HG02623 (cell line): ENCODE data around the gene SHISA4.
"Not testable (repeated sequence)": the region's sequence is repeated elsewhere in the genome, so short reads cannot be mapped to it uniquely, and the experiment has no call there.

Experiments
- ATAC-seq: cut with Tn5 transposase; IDR thresholded peaks from one replicate; pipeline ENCODE4 v1.9.1; 2021; ENCODE audit warnings: moderate library complexity; ENCODE audit not compliant: unreplicated experiment

The SHISA4 gene

DNA sequence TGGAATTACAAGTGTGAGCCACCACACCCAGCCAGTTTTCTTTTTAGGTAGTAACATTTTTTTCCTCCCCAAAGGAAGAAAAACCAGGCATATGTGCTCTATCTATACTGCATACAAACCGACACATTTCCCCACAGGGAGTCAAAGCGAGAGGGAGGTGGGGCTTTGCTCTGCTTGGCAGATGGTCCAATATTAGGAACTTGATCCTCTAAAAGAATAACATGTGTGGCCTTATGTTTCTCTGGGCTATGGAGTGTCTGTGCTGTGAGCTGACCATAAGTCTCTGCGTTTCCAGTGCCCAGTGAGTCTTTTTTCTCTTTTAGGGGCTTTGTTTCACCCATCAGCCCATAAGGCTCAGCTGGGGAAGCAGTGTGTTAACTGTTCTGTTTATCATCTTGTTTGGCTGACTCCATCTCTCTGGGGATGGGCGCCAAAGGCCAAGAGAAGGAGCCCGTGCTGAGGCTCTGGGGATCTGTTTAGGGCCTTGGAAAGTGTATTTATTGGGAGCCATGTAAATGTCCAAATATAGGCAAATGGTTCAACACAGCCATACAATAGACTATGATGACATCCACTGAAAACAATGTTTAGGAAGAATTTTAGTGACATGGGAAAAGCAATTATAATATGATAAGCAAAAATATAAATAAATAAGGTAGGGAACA, 37.4 kb downstream of the SHISA4 start:
- ATAC-seq, result no peak

DNA sequence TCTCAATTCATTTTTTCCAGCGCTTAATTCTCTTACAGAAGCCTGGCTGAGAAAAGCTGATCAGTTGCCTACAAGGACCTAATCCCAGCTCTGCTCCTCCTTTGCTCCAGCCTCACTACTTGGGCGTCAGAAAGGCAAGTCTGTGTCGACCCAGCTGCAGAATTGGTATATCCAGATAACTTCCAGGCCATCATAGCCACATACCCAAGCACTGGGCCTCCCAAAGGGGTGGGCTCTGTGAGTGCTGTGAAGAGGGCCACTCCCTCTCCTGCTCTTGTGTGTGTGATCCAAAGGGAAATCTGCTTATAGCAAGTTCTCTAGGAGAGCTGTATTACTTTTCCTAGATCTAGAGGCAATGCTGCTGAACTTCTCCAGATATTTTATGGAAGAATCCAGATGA, 39.6 kb downstream of the SHISA4 start:
- no peak for ATAC-seq

DNA sequence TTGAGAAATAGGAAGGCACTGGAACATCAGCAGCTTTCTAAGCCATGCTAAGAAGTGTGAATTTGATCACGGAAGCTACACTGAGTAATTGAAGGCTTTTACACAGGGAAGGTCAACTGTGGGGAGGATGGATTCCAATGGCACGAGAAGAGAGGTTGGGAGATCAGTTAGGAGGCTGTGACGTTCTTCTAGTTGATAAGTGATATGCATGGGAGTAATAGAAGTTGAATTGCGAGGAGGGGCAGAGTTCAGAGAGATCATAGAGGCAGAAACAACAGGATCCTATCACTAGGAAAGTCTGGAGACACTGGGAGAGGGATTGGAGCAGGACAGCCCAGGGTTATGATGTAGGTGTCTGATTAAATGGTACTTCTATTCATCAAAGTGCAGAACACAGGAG, 41.4 kb downstream of the SHISA4 start:
- no peak for ATAC-seq

DNA sequence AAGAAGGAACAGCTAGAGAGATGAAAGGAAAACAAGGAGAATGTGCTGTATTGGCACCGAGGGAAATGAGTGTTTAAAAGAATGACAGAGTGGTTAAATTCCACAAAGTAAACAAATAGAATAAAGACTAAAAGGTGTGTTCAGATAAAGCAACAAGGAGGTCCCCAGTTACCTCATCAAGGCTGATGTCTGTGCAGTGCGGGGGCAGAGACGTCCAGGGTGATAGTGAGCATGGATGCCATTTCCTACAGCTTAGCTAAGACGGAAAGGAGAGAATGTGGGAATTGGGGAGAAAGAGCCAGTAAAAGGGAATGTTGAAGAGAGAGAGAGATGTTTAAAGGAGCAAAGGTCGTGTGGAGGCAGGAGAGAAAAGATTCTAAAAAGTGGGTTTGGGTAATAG, 42.1 kb downstream of the SHISA4 start:
- ATAC-seq, result no peak

DNA sequence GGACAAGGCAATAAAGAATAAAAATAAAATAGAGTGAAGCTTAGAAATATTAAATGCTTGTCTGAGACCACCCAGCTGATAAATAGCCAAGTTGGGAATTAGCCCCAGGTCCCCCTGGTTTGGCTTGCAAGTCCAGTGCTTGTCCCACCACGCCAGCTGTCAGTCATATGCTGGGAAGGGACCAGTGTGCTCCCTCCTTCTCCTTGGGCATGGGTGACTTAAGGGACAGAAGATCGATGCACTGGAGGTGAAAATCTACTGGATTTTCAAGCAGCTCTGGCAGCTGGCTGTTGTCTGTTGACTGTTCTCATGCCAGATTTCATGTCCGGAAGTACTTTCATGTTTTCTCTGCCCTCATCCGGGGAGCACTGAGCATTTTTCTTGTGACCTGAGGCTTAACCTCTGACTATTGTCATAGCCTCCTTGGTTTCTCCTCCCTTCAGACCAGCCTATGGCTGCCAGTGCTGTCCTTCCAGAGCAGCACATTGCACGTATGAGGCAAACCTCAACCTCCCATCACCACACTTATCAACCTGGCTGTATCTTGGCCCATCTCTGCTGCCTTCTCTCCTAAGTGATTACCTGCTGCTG, 45.2 kb downstream of the SHISA4 start:
- ATAC-seq, result no peak

DNA sequence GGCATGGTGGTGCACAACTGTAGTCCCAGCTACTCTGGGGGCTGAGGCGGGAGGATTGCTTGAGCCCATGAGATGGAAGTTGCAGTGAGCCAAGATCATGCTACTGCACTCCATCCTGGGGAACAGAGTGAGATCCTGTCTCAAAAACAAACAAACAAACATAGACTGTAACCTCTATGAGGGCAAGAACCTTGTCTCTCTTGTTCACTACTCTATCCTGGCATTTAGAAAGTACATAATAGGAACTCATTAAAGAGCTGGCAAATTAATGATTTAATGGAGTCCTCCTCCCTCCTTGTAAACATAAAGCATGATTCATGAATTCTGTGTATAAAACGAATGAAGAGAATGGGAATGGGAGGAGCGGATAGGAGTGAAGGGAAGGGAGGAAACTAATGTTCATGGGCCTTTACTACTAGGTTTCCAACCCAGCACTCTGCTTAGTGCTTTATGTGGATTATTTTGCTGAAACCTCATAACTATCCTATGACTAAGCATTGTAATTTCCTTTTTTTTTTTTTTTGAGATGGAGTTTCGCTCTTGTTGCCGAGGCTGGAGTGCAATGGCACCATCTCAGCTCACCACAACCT, 49.0 kb downstream of the SHISA4 start:
- ATAC-seq, result no peak

DNA sequence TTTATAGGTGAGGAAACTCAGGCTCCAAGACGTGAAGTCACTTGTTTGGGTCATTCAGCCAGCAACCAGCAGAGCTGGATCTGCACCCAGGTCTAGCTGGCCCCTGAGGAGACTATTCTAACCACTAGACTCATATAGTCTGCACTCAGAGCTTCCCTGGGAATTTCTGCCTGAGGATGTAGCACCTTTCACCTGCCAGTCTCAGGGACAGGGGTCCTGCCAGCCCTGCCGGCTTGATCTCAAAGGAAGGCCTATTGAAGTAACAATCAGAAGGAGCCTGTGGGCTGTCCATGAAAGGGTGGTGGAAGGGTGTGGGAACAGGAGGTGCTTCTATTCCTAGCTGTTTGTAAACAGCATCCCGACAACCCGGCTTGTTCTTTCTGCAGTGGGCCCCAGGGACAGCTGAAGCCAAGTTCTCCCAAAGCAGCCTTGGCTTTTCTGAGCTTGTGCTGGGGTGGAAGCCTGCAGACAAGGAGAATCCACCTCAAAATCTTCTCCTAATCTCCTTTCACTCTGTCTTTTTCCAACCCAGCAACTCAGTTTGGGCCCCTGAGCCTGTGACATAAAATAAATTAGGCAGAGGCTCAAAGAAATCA, 49.8 kb downstream of the SHISA4 start:
- no peak for ATAC-seq

DNA sequence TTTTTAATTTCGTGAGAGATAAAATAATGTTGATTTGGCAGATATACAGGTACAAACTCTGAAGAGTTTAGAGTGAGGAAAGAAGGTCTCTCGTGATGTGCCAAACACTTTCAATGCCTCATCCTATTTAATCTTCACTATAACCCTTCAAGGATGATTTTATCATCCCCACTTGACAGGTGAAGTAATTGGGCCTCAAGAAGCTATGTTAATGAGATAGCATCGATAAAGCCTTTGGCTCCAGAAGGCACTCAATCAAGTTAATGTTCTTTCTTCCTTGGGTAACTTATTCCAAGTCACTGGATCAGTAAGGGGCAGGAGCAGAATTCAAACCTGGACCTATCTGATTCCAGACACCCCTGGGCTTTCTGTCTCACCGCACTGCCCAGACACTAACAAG, 50.5 kb downstream of the SHISA4 start:
- no peak for ATAC-seq

DNA sequence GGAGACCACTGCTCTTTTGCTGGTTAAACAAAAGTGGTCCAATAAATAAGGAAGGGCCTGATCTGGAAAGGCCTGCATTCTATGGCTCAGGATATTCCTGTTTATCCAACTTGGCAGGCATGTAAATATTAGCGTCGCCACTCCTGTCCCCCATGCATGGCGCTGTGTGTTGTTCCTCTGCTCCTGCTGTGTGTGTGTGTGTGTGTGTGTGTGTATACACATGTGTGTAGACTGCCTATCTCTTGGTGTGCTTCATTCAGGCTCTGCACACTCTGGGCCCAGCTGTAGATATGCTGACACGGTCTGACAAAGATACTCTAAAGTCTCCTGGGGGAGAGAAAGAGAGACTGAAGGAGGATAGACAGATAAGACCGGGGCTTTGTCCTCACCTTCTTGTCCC, 50.9 kb downstream of the SHISA4 start:
- no peak for ATAC-seq

DNA sequence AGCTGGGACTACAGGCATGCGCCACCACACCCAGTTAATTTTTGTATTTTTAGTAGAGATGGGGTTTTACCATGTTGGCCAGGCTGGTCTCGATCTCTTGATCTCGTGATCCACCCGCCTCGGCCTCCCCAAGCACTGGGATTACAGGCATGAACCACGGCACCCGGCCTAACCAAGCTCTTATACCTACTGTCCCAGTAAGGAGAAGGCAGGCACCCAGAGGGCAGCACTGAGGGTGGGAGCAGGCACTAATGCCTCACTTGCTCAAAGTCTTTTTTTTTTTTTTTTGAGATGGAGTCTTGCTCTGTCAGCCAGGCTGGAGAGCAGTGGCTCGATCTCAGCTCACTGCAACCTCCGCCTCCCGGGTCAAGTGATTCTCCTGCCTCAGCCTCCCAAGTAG, 51.6 kb downstream of the SHISA4 start:
- not testable (repeated sequence) for ATAC-seq

DNA sequence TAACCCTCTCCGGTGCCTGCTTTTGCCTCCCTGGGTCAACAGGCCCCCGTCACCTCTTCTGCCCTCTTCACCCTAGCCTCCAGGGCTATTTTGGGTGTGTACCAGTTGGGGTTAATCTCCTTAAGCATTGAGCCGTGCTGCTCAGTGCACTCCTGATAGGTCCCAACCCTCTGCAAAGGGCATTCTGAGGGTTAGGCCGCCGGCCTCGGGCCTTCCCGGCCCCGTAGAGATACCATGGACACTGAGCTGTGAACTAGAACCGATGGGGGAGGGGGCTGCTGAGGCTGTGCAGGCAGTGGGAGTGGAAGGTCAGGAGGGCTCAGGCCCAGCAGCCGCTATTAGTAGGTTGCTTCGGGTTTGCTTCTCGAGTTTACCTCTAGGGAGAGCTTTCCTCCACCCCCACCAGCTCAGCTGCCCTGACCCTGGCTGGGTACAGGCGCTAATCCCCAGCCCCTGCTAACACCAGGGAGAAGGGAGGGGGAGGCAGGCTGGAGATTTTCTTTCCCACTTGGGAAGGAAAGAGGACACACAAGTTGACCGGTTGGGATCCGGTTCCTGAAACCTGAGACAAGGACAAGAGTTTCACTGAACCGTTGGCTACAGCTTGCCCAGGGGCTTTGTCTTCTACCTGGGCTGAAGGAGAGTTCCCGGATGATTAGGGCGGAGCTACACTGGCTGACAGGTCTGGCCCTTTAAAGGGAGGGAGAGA, 52.9 kb downstream of the SHISA4 start:
- no peak for ATAC-seq

DNA sequence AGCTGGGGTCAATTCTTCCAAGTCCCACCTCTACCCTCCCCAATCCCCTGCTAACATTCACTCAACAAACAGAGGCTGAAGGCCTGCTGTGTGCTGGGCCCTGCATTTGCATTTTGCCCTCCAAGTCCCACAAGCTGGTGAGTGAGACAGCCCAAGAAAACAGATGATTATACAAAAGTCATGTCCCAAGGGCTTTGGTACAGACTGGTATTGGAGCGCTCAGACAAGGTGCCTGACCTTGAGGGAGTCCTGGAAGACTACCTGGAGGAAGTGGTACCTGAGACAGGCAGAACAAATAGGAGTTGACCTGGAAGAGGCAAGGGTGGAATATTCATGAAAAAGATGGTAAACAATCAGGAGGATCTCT, 53.4 kb downstream of the SHISA4 start:
- no peak for ATAC-seq
